ENCODE data around the gene TTLL10.
"Not testable (repeated sequence)": the region's sequence is repeated elsewhere in the genome, so short reads cannot be mapped to it uniquely, and the experiment has no call there.

Gene TTLL10

GRCh38 chr1:1148061-1148460 is 25.6 kb upstream of the TTLL10 start:
- DNase-seq (ENCODE audit: low read depth, low spot score): no peak
- no peaks in the 10 kb centered on the region for H3K27me3 ChIP-seq (ENCODE audit: insufficient read depth, insufficient read length)
- H3K9me3 ChIP-seq (ENCODE audit: insufficient read depth, low read length): peaks cover 8% of the 10 kb centered on the region; the same call in 1 of the 2 replicates
- H3K36me3 ChIP-seq (ENCODE audit: insufficient read depth, insufficient read length, low read length): no peaks in the 10 kb centered on the region
- TF ChIP-seq SUZ12 (IDR thresholded peaks at IDR 0.05; ENCODE audit: extremely low read depth, insufficient read depth, insufficient read length): no peak
- no peak for TF ChIP-seq ZNF274 (IDR thresholded peaks at IDR 0.05; ENCODE audit: low read depth, low read length)
- TF ChIP-seq YY1 (IDR thresholded peaks at IDR 0.05; ENCODE audit: insufficient read depth, insufficient read length): no peak
- H3K4me3 ChIP-seq (ENCODE audit: insufficient read length, low read depth): no peak overlapping the region
- peaks cover 2% of the 10 kb centered on the region for H3K4me1 ChIP-seq (ENCODE audit: insufficient read depth, insufficient read length)
- H3K9ac ChIP-seq (ENCODE audit: insufficient read length, low read depth): no peak overlapping the region

GRCh38 chr1:1148569-1148968 is 25.1 kb upstream of the TTLL10 start:
- H3K4me3 ChIP-seq (ENCODE audit: insufficient read length, low read depth): no peak overlapping the region
- no peaks in the 10 kb centered on the region for H3K36me3 ChIP-seq (ENCODE audit: insufficient read depth, insufficient read length, low read length)
- H3K4me1 ChIP-seq (ENCODE audit: insufficient read depth, insufficient read length): no peaks in the 10 kb centered on the region
- no peak for DNase-seq (ENCODE audit: low read depth, low spot score)
- no peak for TF ChIP-seq SUZ12 (IDR thresholded peaks at IDR 0.05; ENCODE audit: extremely low read depth, insufficient read depth, insufficient read length)
- TF ChIP-seq ZNF274 (IDR thresholded peaks at IDR 0.05; ENCODE audit: low read depth, low read length): no peak
- TF ChIP-seq YY1 (IDR thresholded peaks at IDR 0.05; ENCODE audit: insufficient read depth, insufficient read length): no peak
- H3K9ac ChIP-seq (ENCODE audit: insufficient read length, low read depth): no peak overlapping the region
- H3K27me3 ChIP-seq (ENCODE audit: insufficient read depth, insufficient read length): no peaks in the 10 kb centered on the region
- peaks cover 8% of the 10 kb centered on the region; the same call in 1 of the 2 replicates for H3K9me3 ChIP-seq (ENCODE audit: insufficient read depth, low read length)

- H3K9me3 ChIP-seq (ENCODE audit: insufficient read depth, low read length): peaks cover 8% of the 10 kb centered on the region; the same call in 1 of the 2 replicates
- TF ChIP-seq SUZ12 (IDR thresholded peaks at IDR 0.05; ENCODE audit: extremely low read depth, insufficient read depth, insufficient read length) (no peak), ZNF274 (IDR thresholded peaks at IDR 0.05; ENCODE audit: low read depth, low read length) (no peak), YY1 (IDR thresholded peaks at IDR 0.05; ENCODE audit: insufficient read depth, insufficient read length) (no peak)
- no peaks in the 10 kb centered on the region for H3K4me1 ChIP-seq (ENCODE audit: insufficient read depth, insufficient read length)
Observed at GRCh38 chr1:1149416-1149815, 24.3 kb upstream of the TTLL10 start.

GRCh38 chr1:1150100-1150499 is 23.6 kb upstream of the TTLL10 start:
- TF ChIP-seq ZNF274 (IDR thresholded peaks at IDR 0.05; ENCODE audit: low read depth, low read length) (no peak), SUZ12 (IDR thresholded peaks at IDR 0.05; ENCODE audit: extremely low read depth, insufficient read depth, insufficient read length) (no peak), YY1 (IDR thresholded peaks at IDR 0.05; ENCODE audit: insufficient read depth, insufficient read length) (no peak)
- Histone ChIP-seq H3K36me3 (ENCODE audit: insufficient read depth, insufficient read length, low read length) (no peaks in the 10 kb centered on the region), H3K4me3 (ENCODE audit: insufficient read length, low read depth) (no peak overlapping the region), H3K9me3 (ENCODE audit: insufficient read depth, low read length) (peaks cover 8% of the 10 kb centered on the region; the same call in 1 of the 2 replicates), H3K9ac (ENCODE audit: insufficient read length, low read depth) (no peak overlapping the region), H3K4me1 (ENCODE audit: insufficient read depth, insufficient read length) (no peaks in the 10 kb centered on the region), H3K27me3 (ENCODE audit: insufficient read depth, insufficient read length) (no peaks in the 10 kb centered on the region)
- no peak for DNase-seq (ENCODE audit: low read depth, low spot score)

More at GRCh38 chr1:1149416-1149815, 24.3 kb upstream of the TTLL10 start:
- Histone ChIP-seq H3K4me3 (ENCODE audit: insufficient read length, low read depth) (no peak overlapping the region), H3K36me3 (ENCODE audit: insufficient read depth, insufficient read length, low read length) (no peaks in the 10 kb centered on the region), H3K9ac (ENCODE audit: insufficient read length, low read depth) (no peak overlapping the region), H3K27me3 (ENCODE audit: insufficient read depth, insufficient read length) (no peaks in the 10 kb centered on the region)
- DNase-seq (ENCODE audit: low read depth, low spot score): no peak

GRCh38 chr1:1151306-1151705 is 22.4 kb upstream of the TTLL10 start:
- TF ChIP-seq YY1 (IDR thresholded peaks at IDR 0.05; ENCODE audit: insufficient read depth, insufficient read length) (no peak), SUZ12 (IDR thresholded peaks at IDR 0.05; ENCODE audit: extremely low read depth, insufficient read depth, insufficient read length) (no peak), ZNF274 (IDR thresholded peaks at IDR 0.05; ENCODE audit: low read depth, low read length) (no peak)
- no peak for DNase-seq (ENCODE audit: low read depth, low spot score)
- H3K27me3 ChIP-seq (ENCODE audit: insufficient read depth, insufficient read length): no peaks in the 10 kb centered on the region
- H3K9ac ChIP-seq (ENCODE audit: insufficient read length, low read depth): no peak overlapping the region
- H3K36me3 ChIP-seq (ENCODE audit: insufficient read depth, insufficient read length, low read length): no peaks in the 10 kb centered on the region
- no peaks in the 10 kb centered on the region for H3K4me1 ChIP-seq (ENCODE audit: insufficient read depth, insufficient read length)
- peaks cover 8% of the 10 kb centered on the region; the same call in 1 of the 2 replicates for H3K9me3 ChIP-seq (ENCODE audit: insufficient read depth, low read length)
- no peak overlapping the region for H3K4me3 ChIP-seq (ENCODE audit: insufficient read length, low read depth)

- not testable (repeated sequence) for H3K9ac ChIP-seq (ENCODE audit: insufficient read length, low read depth); H3K4me3 ChIP-seq (ENCODE audit: insufficient read length, low read depth); H3K27me3 ChIP-seq (ENCODE audit: insufficient read depth, insufficient read length); H3K4me1 ChIP-seq (ENCODE audit: insufficient read depth, insufficient read length); DNase-seq (ENCODE audit: low read depth, low spot score); H3K36me3 ChIP-seq (ENCODE audit: insufficient read depth, insufficient read length, low read length); H3K9me3 ChIP-seq (ENCODE audit: insufficient read depth, low read length)
Observed at GRCh38 chr1:1152431-1152830, 21.2 kb upstream of the TTLL10 start.

- not testable (repeated sequence) for DNase-seq (ENCODE audit: low read depth, low spot score); H3K36me3 ChIP-seq (ENCODE audit: insufficient read depth, insufficient read length, low read length); H3K4me1 ChIP-seq (ENCODE audit: insufficient read depth, insufficient read length); H3K4me3 ChIP-seq (ENCODE audit: insufficient read length, low read depth); H3K9me3 ChIP-seq (ENCODE audit: insufficient read depth, low read length); H3K9ac ChIP-seq (ENCODE audit: insufficient read length, low read depth); H3K27me3 ChIP-seq (ENCODE audit: insufficient read depth, insufficient read length)
Observed at GRCh38 chr1:1153215-1153614, 20.5 kb upstream of the TTLL10 start.

- no peak for DNase-seq (ENCODE audit: low read depth, low spot score)
- Histone ChIP-seq H3K36me3 (ENCODE audit: insufficient read depth, insufficient read length, low read length) (no peaks in the 10 kb centered on the region), H3K4me3 (ENCODE audit: insufficient read length, low read depth) (no peak overlapping the region), H3K9me3 (ENCODE audit: insufficient read depth, low read length) (peaks cover 8% of the 10 kb centered on the region; the same call in 1 of the 2 replicates), H3K4me1 (ENCODE audit: insufficient read depth, insufficient read length) (no peaks in the 10 kb centered on the region), H3K27me3 (ENCODE audit: insufficient read depth, insufficient read length) (no peaks in the 10 kb centered on the region), H3K9ac (ENCODE audit: insufficient read length, low read depth) (no peak overlapping the region)
- TF ChIP-seq YY1 (IDR thresholded peaks at IDR 0.05; ENCODE audit: insufficient read depth, insufficient read length) (no peak), ZNF274 (IDR thresholded peaks at IDR 0.05; ENCODE audit: low read depth, low read length) (no peak), SUZ12 (IDR thresholded peaks at IDR 0.05; ENCODE audit: extremely low read depth, insufficient read depth, insufficient read length) (no peak)
Observed at GRCh38 chr1:1153874-1154273, 19.8 kb upstream of the TTLL10 start.

Data from NT2/D1 (cell line).